Left forelimb (tissue), 1 donor: ENCODE results near the gene ALDH1A3.

Source experiments
- DNase-seq: peaks from one replicate; pipeline ENCODE4 v3.0.0-alpha.2; 2018; ENCODE audit warnings: low spot score

Gene ALDH1A3

GRCh38 chr15:100901702-100902435, 22.2 kb downstream of the ALDH1A3 start:
- no peak for DNase-seq

GRCh38 chr15:100902436-100903167, 23.0 kb downstream of the ALDH1A3 start:
- DNase-seq = peak; percentile 92

DNA sequence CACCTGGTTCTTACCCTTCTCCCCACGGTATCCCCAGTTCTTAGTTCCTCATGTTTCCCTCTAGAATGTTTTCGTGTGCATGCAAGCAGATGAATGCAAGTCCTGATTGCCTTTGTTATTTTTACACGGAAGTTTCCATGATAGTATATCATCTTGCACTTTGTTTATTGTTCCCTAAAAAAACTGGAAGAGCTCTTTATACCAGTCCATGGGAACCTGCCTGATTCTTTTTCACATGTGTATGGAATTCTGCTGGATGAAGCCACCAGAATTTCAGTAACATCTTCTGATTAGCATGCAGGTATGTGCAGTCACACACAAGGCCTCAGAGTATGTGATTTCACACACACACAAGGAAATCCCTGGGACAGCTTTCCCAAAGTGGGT, 23.5 kb downstream of the ALDH1A3 start:
- DNase-seq = no peak

- no peak for DNase-seq
These were observed 26.2 kb downstream of the ALDH1A3 start for GRCh38 chr15:100905850-100906249.

GRCh38 chr15:100908466-100908865, 28.8 kb downstream of the ALDH1A3 start:
- no peak for DNase-seq

- DNase-seq = no peak
These were observed 29.9 kb downstream of the ALDH1A3 start for GRCh38 chr15:100909565-100909964.

DNA sequence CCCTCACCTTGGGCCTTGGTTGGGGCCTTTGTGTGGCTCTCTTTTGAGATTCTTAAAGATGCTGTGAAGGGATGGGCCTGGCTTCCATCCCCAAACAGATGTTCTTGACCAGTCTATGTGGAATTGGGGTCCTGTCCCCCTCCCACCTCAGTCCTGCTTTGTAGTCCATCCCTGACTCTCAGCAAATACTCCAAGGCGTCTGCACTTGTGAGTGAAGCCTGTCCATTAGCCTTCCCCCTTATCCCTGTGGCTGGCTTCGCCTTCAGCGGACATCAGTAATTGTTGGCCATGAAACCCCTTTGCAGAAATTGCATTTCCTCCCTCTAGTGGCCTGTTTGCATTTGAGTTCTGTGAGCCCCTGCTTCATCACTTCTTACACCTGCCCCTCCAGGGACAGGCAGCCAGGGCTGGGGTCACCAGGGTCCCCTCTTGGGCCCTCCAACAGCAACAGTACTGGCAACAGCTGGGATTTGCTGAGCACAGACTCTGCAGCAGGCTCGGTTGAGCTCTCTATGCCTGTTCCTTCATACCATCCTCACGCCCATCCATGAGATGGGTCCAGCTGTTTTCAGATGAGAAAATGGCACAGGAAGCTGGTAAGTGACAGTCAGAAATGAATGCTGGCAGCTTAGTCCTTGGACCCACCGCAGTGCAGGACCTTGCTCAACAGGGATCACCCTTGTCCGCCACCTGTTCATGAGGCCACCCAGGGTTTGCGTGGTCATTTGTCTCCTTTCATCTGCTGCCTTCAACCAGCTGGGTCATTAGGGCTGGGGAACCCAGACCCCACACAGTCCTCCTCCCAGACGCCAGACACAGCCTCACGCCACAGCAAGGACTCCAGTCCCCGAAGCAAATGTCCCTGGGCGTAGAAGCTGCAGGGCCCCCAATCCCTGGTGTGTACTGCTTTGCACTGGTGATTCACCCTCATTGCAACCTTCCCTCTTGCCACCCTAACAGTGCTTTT, 30.6 kb downstream of the ALDH1A3 start:
- DNase-seq = peak; percentile 59

DNA sequence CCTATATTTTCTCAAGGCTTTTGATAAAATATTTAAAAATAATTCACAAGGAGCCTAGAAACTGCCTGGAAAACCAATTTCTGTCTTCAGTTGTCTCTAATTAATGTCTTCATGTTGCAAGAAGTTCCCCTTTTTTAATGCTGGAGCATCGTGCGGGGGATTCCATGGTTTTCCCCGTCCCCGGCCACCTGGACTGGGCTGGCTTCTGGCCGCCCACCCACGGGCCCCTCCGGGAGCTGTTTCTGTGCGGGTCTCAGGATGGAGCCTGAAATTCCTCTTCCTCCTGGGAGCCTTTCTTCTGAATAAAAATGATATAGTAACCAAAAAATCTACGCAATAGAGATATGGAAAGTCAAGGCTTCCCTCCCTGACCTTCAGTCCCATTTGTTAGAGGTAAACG, 31.5 kb downstream of the ALDH1A3 start:
- DNase-seq = peak; percentile 55

- peak; percentile 53 for DNase-seq
These were observed 34.3 kb downstream of the ALDH1A3 start for GRCh38 chr15:100913961-100914360.

DNA sequence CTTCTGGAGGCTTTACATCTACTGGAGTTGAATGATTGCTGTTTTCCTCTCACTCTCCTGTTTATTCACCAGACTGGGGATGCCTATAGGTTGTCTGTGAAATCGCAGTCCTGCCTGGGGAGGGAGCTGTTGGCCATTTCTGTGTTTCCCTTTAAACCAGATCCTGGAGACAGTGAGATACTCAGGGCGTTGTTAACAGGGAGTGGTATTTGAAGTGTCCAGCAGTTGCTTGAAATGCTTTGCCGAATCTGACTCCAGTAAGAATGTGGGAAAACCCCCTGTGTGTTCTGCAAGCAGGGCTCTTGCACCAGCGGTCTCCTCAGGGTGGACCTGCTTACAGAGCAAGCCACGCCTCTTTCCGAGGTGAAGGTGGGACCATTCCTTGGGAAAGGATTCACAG, 35.2 kb downstream of the ALDH1A3 start:
- peak; percentile 18 for DNase-seq

GRCh38 chr15:100918034-100918689, 38.5 kb downstream of the ALDH1A3 start:
- DNase-seq = peak; percentile 85

- DNase-seq = peak; percentile 78
These were observed 39.3 kb downstream of the ALDH1A3 start, which contains the start of gene LRRK1 for GRCh38 chr15:100918690-100919480. TSS of gene LRRK1 (plus strand) at chr15:100919357. CDS start at chr15:100924633, 5,276 bp downstream.

- peak; percentile 71 for DNase-seq
These were observed 40.1 kb downstream of the ALDH1A3 start for GRCh38 chr15:100919481-100920405.

GRCh38 chr15:100920516-100921135, 41.0 kb downstream of the ALDH1A3 start:
- peak; percentile 60 for DNase-seq

DNA sequence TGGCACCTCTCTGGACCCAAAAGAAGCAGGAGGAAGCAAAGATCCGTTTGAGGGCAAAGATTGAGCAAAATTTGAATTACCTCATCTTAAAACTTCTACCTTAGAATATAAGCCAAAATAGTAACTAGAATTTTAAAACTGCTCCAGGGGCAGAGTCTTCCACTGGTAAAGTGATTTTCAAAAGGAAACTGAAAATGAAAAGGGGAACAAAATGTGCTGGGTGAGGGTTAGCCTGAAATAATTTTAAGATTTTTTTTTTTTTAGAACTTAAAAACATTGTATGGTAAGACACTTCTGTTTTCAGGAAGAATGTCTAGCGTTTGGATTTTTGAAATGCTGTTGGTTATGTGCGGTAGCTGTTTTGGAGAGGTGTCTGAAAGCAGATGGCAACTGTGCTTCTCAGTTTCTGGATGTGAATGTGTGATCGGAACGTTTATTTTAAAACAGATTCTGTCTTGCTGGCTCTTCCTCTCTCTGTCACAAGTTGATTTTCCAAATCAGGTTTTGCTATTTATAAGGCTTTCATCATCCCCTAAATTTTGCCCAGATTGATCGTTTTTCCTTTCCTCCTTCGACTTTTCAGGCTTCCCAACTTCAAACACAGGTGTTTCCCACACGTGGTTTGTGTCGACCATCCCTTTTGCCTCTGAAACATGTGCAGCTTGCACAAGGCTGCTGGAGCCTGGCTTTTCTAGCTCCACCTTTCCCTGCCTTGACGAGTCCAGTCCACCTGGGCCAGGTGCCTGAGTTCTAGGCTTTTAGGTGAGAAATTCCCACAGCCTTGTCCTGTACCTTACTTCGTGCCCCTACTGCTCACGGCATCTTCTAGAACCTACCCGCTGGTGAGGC, 42.8 kb downstream of the ALDH1A3 start:
- DNase-seq = no peak

GRCh38 chr15:100923076-100923475, 43.4 kb downstream of the ALDH1A3 start:
- DNase-seq = no peak

DNA sequence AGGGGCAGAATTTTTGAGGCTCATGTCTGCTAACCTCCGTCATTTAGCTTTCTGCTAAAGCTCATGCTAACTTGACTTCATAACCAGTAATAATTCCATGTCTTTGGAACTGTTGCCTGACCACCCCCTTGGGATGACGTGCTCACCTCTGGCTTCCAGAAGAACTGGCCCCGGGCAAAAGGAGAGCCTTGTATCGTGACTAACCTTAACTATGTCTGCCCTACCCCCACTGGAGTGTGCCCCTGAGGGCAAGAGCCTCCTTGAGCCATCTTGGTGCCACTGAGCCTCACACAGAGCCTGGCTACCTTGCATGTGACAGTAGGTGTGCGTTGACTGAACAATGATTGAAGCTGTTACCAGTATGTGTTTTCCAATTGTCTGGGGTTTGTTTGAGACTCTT, 44.3 kb downstream of the ALDH1A3 start:
- DNase-seq = no peak

DNA sequence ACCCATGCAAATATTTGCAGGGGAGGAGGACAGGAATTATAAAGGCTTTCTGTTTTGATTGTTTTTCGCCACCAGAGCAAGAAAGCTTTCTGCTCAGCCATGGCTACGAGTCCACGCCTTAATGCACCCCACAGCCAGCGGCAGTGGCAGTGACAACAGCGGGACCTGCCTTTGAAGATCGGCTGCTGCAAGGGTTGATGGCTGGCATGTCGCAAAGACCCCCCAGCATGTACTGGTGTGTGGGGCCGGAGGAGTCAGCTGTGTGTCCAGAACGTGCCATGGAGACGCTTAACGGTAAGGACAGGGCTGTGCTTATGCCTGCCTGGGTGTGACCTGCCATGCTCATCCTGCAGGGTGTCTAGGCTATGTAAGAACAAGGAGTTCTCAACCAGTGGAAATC, 44.8 kb downstream of the ALDH1A3 start:
- no peak for DNase-seq
